T-helper 1 cell (primary cell): ENCODE measurements around the gene BHMT.

Experiments used
- DNase-seq, 5 donors: peaks; one replicate each; pipeline ENCODE4 v3.0.0-alpha.2; 2012 to 2020
- total RNA-seq, 4 donors: gene quantifications; one replicate each; lab custom pipeline; 2026; lab: John Stamatoyannopoulos, UW

BHMT gene, protein sequence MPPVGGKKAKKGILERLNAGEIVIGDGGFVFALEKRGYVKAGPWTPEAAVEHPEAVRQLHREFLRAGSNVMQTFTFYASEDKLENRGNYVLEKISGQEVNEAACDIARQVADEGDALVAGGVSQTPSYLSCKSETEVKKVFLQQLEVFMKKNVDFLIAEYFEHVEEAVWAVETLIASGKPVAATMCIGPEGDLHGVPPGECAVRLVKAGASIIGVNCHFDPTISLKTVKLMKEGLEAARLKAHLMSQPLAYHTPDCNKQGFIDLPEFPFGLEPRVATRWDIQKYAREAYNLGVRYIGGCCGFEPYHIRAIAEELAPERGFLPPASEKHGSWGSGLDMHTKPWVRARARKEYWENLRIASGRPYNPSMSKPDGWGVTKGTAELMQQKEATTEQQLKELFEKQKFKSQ
- total RNA-seq: 0 reads per million in 4 donors

DNA sequence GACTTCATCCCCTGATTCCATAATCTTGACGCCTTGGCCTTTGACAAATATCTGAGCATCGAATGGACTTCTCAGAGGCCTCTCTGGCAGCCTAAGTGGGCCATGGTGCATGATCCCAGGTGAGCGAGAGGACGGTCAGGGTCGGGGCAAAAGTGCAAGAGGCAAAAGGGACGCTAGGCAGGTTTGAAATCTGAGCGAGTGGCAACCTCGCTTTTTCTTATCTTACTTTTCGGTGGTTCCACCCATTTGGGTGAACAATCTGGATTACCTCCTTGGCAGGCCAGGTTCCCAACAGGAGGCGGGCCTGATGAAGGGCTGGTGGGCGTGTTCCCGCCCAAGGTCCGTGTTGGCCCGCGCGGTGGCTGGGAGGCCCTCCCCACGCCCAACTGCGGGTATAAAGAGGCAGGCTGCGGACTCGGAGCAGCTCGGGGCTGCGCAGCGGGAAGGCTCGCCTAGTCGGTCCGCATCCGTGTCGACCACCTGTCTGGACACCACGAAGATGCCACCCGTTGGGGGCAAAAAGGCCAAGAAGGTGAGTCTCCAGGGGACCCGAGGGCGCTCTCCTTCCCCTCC, at the start of gene BHMT:
Gene BHMT, plus strand, starts transcription at position 423 of the 573 bp plus-strand sequence. Its CDS starts 77 bp downstream, at position 500.
- DNase-seq: no peak

DNA sequence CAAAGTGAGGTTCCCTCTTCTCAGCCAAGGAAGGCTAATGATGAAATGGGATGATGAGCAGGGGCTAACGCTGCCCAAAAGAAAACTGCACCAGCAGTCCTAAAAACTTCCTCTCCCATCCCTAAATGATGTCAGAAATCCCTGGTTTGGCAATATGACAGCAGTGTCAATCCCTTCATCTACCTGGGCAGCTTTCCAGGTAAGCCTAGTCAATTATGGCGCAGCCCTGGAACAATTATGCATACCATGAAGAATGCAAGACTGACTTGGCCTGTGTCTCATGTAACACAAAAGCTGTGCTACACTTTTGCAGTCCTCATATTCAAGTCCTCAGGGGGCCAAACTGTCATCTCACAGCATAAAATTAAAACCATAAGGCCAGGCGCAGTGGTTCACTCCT, 49.2 kb upstream of the BHMT start:
- no peak for DNase-seq

GRCh38 chr5:79069488-79070349, 41.9 kb upstream of the BHMT start, which contains the start of the genes BHMT2 and DMGDH:
BHMT2 (plus strand) TSS chr5:79069767; CDS start chr5:79069783, 16 bp downstream.
DMGDH (minus strand) TSS chr5:79069674; CDS start chr5:79069620, 54 bp downstream.
- DNase-seq: no peak

DNA sequence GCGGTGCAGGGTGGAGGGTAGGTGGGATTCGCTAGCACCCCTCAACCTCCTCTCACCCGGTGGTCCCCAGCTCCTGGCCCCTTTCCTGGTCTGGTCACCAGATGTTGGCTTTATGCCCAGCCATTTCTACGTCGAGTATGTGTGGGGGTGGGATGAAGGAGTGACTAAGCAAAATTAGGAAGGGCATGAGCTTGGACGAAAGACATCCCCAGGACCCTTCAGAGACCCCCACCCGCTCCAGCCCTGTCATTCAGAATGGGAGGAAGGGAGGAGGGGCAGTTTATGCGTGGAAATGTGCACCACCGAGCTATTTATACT, 41.3 kb upstream of the BHMT start:
- DNase-seq: no peak

DNA sequence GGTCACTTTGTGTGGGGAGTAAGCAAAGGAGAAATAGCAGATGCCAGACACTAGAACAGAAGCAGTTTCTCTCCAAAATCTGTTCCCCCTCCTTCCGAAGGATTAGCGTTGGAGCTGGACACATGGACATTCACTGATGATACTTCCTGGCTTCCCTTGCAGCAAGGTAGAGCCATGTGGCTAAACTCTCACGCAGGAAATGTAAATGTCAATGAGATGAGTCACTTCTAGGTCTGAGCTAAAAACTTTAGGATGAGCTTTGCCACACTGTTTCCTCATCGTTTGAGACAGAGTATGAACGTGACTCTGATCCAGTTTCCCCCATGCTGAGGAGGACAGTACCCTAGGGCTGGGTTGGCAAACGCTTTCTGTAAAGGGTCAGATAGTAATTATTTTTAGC, 37.0 kb upstream of the BHMT start:
- DNase-seq: no peak

DNA sequence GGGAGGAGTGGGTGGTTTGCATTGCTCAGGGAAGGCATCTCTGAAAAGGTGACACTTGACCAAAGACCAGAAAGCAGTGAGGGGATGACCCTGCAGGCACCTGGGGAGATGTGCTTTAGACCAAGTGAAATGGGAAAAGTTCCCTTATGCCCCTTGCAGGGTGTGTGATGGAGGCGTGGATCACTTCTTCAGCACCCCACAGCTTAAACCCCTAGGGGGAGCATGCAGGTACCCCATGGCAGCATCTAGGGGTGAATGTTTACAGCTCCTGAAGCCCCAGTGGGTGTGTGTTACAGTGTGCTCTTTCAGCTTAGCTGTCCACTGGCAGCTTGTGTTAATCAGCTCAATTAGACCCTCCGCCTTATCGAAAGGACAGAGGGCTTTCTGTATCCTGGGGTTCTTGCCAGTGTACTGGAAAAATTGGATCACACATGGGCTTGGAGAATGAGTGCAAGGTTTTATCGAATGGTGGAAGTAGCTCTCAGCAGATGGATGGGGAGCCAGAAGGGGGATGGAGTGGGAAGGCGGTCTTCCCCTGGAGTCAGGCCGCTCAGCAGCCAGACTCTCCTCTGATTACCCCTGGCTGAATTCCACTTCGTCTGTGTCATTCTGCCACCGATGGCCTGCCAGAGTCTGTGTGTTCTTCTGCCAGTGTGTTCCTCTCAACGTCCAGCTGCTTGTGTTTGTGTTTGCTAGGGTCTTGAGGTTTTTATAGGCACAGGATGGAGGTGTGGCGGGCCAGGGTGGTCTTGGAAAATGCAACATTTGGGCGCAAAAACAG, 35.8 kb upstream of the BHMT start:
- no peak for DNase-seq

DNA sequence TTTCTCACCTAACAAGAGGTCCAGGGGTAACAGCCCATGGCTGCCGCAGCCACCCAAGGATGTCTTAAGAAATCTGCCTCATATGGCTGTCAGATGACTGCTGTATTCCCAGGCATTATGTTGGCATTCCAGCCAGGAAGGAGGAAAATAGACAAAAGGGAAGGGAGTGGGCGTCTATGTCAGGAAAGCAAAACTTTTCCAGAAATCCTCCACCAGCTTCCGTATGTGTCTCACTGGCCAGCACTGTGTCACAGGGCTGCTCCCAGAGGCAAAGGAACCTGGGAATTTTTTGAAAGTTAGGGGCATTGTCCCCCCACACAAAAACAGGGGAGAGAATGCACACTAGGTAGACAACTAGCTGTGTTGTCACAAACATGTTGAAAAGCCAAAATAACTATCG, 34.8 kb upstream of the BHMT start:
- DNase-seq: no peak

DNA sequence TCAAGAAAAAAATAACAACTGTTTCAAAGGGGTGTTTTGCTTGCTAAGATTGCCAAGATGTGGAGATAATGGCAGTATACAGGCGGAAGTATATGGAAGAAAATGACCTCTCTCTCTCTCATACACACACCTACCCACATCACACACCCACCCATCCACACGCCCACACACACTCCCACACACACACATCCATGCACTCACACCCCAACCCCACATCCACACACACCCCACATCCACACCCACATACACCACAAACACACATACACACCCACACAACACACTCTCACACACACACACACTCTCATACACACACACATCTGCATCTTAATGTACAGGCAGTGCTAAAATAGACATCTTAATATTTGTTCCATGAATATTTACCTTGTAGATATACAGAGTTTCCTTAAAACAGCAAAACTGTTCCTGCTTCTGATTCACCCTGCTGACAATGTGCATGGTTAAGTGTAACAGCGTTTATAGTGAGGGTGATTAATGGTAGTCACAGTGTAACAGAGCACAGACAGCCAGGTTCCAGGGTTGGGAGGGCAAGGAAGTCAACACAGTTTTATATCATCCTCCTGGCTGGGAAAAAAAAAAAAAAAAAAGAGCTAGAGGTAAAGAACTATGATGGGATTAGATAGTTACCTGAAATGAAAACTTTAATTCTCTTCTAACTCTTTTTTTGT, 33.8 kb upstream of the BHMT start:
- no peak for DNase-seq

DNA sequence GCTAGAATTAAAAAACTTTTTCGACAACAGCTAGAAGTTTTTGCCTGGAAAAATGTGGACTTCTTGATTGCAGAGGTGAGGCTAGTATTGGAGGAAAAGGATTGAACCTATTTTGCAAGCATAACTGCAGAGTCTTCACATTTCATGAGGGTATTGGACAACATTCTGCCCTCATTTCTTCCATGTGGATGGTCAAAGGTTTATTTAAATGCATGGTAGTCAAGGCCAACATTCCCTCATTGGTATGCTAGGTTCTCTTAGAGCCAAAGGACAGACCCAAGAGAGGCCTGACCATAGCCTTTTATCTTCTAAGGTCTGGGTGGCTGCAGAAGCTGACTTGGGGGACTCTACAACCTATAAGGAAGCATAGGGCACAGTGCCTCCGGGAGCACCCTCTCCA, 30.8 kb upstream of the BHMT start:
- DNase-seq: no peak

GRCh38 chr5:79081779-79082178, 29.8 kb upstream of the BHMT start:
- no peak for DNase-seq

DNA sequence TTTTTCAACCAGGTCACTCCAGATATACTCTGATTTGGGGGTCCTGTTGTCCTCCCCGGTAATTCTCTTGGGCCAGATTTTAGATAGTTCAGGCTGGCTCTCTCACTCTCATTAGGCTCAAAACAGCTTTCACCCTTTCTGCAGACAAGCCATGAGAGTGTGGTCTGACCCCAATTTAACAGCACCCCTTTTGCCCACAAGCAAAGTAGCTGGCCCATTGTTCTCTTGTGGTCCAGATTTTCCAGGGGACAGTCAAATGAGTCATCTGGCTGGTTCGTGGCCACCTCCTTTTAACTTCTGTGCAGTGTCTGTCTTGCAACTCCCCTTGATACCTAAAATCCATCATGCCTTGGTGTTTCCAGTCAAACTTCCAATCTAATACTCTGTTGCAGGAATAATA, 25.5 kb upstream of the BHMT start:
- no peak for DNase-seq

- no peak for DNase-seq
These were observed 23.1 kb upstream of the BHMT start for GRCh38 chr5:79088507-79088906.

GRCh38 chr5:79091064-79091463, 20.5 kb upstream of the BHMT start:
- no peak for DNase-seq

GRCh38 chr5:79093762-79094161, 17.8 kb upstream of the BHMT start:
- no peak for DNase-seq

DNA sequence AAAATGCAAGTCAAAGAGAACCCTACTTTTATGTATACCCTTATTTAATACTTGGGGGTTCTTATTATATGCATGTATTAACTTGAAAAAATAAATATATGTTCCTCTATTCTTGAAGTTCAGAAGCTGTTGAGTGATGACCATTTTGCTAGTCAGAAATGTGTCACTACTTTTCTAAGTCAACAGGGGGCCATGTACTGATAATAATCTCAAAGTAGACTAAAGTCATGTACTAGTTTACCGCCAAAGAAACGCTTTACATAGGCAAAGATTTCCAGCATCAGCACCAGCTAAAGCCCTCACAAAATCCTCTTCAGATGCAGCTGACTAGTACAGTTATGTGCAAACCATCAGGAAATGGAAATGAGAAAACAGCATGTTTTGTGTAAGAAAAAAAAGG, 5.7 kb upstream of the BHMT start:
- DNase-seq: no peak

- no peak for DNase-seq
These were observed 4.4 kb upstream of the BHMT start for GRCh38 chr5:79107020-79107796.

GRCh38 chr5:79108086-79108485, 3.5 kb upstream of the BHMT start:
- DNase-seq: no peak

- DNase-seq: no peak
These were observed 2.8 kb upstream of the BHMT start for GRCh38 chr5:79108792-79109191.

DNA sequence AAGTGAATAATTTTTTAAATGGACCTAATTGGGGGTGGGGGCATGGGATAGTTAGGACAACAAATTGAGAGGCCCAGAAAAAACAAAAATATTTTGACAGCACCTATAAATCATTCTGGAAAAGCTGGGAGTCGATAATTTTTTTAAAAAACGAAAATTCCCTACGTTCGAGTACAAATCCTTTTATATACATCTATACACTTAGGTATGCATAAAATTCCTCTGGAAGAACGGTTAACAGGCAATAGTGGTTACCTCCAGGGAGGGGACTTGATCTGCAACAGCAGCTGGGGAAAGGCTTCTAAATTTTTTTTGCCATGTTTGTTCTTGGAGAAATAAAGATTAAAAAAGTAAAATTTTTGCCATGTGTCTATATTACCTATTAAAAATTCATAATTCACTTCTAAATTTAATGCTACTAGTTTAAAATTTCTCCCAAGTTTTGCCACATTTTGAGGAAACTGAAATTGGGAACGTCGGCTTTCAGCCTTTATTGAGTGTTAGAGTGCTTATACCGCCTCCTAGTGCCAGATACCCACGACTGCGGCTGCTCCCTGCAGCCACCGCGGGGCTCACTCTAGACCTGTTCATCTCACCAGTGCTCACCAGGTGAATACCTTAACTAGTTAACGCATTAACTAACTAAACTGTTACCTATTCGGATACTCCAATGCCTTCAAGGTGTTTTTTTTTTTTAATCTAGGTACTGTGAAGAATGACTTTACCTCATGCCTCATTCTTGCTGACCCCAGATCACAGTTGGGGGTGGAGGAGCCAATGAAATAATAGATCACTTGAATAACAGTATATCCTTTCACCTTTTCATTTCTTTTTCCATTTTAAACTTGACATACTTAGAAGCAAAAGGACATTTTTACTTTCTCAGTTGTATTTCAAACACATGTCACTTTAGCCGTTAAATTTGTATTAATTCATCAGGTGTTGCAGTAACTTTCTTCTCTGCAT, 1.8 kb upstream of the BHMT start:
- DNase-seq: peak in 2 of 5 donors; percentile 4 to 9
